ENCODE measurements around the gene SMOC2.

DNA sequence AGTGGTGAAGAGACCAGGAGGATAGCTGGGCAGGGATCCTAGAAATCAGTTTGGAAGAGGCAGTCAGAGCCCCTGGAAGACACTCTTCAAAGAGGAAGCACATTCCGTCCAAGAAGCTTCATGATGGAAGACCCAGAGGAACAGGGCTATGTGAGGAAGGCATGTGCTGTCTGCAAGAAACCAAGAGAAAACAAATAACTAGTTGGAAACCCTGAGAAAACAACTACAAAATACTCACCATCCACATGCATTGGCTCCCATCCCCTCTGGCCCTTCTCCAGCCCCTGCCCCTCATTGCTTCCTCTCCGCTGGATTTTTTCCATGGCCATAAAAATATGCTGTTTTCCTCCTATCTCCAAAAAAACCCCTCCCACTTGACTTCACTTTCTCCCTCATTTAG is 40.9 kb upstream of the SMOC2 start:
- TF ChIP-seq ZNF560 (tag by site-specific recombination; IDR thresholded peaks at IDR 0.05; ENCODE audit: borderline replicate concordance), result no peak
- no peak for TF ChIP-seq ZNF571 (tag by site-specific recombination; IDR thresholded peaks at IDR 0.05)
- TF ChIP-seq, protein P1, sequence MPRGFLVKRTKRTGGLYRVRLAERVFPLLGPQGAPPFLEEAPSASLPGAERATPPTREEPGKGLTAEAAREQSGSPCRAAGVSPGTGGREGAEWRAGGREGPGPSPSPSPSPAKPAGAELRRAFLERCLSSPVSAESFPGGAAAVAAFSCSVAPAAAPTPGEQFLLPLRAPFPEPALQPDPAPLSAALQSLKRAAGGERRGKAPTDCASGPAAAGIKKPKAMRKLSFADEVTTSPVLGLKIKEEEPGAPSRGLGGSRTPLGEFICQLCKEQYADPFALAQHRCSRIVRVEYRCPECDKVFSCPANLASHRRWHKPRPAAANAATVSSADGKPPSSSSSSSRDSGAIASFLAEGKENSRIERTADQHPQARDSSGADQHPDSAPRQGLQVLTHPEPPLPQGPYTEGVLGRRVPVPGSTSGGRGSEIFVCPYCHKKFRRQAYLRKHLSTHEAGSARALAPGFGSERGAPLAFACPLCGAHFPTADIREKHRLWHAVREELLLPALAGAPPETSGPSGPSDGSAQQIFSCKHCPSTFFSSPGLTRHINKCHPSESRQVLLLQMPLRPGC (tag by site-specific recombination; IDR thresholded peaks at IDR 0.05), result no peak
- TF ChIP-seq, protein P2, sequence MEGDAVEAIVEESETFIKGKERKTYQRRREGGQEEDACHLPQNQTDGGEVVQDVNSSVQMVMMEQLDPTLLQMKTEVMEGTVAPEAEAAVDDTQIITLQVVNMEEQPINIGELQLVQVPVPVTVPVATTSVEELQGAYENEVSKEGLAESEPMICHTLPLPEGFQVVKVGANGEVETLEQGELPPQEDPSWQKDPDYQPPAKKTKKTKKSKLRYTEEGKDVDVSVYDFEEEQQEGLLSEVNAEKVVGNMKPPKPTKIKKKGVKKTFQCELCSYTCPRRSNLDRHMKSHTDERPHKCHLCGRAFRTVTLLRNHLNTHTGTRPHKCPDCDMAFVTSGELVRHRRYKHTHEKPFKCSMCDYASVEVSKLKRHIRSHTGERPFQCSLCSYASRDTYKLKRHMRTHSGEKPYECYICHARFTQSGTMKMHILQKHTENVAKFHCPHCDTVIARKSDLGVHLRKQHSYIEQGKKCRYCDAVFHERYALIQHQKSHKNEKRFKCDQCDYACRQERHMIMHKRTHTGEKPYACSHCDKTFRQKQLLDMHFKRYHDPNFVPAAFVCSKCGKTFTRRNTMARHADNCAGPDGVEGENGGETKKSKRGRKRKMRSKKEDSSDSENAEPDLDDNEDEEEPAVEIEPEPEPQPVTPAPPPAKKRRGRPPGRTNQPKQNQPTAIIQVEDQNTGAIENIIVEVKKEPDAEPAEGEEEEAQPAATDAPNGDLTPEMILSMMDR (tag by site-specific recombination; IDR thresholded peaks at IDR 0.05), result no peak
- no peak for TF ChIP-seq ZNF114 (tag by site-specific recombination; IDR thresholded peaks at IDR 0.05)
- TF ChIP-seq, protein P3, sequence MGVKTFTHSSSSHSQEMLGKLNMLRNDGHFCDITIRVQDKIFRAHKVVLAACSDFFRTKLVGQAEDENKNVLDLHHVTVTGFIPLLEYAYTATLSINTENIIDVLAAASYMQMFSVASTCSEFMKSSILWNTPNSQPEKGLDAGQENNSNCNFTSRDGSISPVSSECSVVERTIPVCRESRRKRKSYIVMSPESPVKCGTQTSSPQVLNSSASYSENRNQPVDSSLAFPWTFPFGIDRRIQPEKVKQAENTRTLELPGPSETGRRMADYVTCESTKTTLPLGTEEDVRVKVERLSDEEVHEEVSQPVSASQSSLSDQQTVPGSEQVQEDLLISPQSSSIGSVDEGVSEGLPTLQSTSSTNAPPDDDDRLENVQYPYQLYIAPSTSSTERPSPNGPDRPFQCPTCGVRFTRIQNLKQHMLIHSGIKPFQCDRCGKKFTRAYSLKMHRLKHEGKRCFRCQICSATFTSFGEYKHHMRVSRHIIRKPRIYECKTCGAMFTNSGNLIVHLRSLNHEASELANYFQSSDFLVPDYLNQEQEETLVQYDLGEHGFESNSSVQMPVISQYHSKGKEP (tag by site-specific recombination; IDR thresholded peaks at IDR 0.05), result no peak

Measured in HEK293 (cell line).